Glomerular visceral epithelial cell (primary cell): Measurements from ENCODE around the gene SHISA3.

Experiments used
- DNase-seq: peaks from one replicate; pipeline ENCODE4 v3.0.0-alpha.2; 2016; ENCODE audit errors: extremely low spot score

The SHISA3 gene

DNA sequence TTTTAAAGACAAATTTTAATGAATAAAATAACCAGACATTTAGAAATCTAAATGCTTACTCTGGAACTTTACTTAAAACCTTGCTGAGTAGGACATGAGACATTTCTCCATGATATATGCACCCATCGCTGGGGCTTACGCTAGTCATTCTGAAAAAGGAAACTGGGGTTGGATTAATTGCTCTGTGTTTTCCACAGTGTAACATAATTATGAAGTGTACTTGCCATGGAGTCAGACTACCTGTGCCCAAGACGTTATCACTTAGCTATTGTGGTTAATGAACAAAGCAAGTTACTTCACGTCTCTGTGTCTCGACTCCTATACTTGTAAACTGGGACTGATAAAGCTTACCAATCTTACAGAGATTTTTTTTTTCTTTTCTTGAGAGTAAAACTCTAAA, 47.8 kb downstream of the SHISA3 start:
- no peak for DNase-seq

- DNase-seq: no peak
Measured at GRCh38 chr4:42446823-42447222, 49.5 kb downstream of the SHISA3 start.
